MM.1S (cell line): Measurements from ENCODE around the gene UGT3A1.

ENCODE experiments used
- EZH2 ChIP-seq: fragments of 300-600 bp; sonication (generic); optimal IDR thresholded peaks from 2 replicates; pipeline ENCODE3; 2017; ENCODE audit warnings: low read depth, mild to moderate bottlenecking, antibody characterized with exemption, low read length, mixed read lengths
- TF ChIP-seq, protein P1 (sequence below): fragments of 300-600 bp; sonication (generic); IDR thresholded peaks from 2 replicates; pipeline ENCODE4 v1.5.1; 2016; ENCODE audit warnings: antibody characterized with exemption, low read length, mixed read lengths

DNA sequence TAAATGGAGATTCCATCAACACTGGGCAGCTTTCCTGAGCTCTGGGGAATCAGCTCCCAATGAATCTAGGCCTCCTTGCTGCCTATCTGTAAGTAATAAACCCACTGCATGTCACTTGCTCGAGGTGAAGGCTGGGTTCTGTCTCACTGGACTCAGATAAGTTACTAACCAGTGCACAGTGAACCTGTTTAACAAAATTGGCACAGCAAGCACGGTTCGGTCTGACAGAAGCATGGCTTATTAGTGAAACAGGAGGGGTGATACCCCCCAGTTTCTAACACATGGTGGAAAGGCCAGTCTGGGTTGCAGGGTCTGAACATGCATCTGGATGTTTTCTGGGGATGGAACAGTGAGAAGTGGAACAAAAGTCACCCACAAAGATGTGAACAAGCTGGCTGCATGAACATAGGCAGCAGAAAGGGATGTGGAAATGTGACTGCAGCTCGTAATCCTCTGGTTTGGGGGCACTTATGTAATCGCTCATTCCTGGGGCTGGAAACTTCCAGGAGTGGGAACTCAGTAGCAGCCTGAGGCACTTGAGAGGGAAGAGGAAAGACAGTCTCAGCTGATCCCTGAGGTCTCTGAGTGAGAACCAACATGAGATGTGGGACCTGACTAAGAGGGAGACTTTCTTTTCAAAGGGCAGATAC is 37.8 kb upstream of the UGT3A1 start:
- TF ChIP-seq, protein P1, sequence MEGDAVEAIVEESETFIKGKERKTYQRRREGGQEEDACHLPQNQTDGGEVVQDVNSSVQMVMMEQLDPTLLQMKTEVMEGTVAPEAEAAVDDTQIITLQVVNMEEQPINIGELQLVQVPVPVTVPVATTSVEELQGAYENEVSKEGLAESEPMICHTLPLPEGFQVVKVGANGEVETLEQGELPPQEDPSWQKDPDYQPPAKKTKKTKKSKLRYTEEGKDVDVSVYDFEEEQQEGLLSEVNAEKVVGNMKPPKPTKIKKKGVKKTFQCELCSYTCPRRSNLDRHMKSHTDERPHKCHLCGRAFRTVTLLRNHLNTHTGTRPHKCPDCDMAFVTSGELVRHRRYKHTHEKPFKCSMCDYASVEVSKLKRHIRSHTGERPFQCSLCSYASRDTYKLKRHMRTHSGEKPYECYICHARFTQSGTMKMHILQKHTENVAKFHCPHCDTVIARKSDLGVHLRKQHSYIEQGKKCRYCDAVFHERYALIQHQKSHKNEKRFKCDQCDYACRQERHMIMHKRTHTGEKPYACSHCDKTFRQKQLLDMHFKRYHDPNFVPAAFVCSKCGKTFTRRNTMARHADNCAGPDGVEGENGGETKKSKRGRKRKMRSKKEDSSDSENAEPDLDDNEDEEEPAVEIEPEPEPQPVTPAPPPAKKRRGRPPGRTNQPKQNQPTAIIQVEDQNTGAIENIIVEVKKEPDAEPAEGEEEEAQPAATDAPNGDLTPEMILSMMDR, result no peak
- TF ChIP-seq EZH2, result no peak
